ENCODE measurements around the gene MLLT3.

The MLLT3 gene

GRCh38 chr9:20472342-20473045 lies 149.8 kb downstream of the MLLT3 start:
- no peak for DNase-seq

GRCh38 chr9:20466328-20467008 lies 155.8 kb downstream of the MLLT3 start:
- DNase-seq, result no peak

DNA sequence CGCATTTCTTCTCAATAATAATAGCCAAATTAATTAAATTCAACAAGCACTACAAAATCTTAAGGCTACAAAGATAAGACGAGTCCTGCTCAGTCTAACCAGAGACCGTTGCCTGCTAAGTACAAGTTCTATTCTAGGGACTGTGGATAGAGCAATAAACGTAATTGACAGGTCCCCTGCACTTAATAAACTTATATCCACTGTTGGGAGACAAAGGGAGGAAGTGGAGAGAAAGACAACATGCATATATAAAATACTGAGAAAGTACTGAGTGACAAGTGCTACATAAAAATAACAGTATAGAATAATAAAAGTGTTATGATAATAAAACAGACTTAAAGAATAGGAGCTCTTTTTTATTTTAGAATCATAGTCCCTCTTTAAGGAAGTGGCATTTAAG lies 158.1 kb downstream of the MLLT3 start:
- DNase-seq, result no peak

DNA sequence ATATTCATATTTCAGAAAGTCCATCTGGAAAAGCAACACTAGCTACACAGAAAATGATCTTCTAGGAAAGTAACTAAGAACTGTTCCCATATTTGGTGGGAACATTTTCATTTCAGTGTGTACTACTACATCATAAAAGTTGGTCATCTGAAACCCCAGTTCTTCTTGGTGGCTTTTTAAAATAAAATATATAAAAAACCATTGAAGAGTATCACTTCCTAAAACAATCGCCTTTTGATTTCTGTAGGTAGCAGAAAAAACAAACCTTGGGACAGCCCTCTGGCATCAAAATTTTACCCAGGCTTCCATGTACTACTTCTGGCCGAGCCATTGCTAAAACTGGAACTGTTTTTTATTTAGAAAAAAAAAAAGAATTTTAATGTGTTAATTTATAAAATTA lies 158.5 kb downstream of the MLLT3 start:
- DNase-seq, result no peak

DNA sequence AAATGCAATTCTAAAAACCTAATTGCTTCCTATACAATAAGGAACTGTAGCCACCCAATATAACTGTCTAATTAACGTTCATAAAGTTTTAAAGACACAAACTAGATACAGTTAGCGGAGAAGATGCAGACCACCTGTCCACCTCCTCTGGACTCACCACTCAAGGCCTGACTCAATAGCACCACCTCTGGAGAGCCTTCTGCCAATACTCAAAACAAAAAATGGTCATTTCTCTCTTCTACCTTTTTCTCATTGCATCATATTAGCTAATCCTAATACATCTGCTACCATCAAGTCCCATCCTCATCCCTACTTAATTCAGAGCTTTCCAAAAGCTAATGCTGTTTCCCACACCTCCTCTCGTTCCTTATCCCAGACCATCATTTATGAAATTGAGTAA lies 159.9 kb downstream of the MLLT3 start:
- no peak for DNase-seq

- DNase-seq, result no peak
These were observed 175.0 kb downstream of the MLLT3 start for GRCh38 chr9:20447291-20447690.

DNA sequence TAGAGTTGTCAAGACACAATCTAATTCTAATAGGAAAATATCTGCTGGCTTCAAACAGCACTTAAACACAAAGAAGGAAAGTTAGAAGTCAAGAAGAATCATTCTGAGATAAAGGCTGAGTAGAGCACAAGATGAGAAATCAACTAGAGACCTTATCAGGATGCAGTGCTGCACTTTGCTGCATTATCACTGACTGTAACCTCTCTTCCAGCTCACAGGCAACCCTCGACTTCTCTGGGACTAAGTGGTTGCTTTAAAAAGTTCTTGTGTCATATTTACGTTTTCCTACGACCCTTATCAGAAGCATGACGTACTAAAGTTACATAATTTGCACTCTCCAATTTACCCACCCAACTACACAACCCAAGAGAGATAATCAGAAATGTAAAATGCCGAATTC lies 176.1 kb downstream of the MLLT3 start:
- DNase-seq, result no peak

DNA sequence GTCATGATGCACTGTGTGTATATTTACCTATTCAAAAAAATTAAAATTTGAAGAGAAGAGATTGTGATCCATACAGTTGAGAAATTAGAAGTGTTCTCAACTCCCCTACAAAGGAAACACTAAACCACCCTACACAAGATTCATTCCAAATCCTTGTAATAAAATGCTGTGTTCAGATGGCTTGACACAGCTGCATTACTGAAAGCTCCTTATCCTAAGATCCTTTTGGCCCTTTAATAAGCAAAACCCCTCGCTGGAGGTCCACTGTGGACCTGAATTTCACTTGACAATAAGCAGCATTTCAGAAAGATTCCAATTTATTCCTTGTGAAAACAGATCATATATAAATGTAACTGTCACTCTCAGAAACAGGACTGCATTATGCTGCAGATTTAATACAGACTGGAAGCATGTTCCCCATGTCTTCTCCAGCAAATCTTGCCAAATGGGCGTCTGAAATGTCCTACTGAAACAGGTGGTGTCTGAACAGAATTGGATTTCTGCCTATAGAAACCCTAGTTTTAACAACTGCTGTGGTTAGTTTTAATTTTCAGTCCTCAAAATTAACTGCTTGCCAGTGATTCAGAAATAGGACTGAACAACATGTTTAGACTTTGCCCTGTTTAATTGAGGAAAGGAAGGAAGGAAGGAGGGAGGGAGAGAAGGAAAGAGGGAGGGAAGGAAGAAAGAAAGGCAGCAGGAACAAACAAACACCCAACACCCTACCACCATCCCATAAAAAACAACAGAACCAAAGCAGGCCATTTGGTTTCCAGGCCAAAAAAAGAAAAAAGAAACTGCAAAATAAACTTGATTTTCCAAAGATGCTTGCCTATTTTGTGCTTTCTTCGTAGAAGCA lies 179.6 kb downstream of the MLLT3 start:
- DNase-seq, result no peak

GRCh38 chr9:20441711-20442423 lies 180.4 kb downstream of the MLLT3 start:
- DNase-seq, result no peak

GRCh38 chr9:20441166-20441565 lies 181.1 kb downstream of the MLLT3 start:
- no peak for DNase-seq

DNA sequence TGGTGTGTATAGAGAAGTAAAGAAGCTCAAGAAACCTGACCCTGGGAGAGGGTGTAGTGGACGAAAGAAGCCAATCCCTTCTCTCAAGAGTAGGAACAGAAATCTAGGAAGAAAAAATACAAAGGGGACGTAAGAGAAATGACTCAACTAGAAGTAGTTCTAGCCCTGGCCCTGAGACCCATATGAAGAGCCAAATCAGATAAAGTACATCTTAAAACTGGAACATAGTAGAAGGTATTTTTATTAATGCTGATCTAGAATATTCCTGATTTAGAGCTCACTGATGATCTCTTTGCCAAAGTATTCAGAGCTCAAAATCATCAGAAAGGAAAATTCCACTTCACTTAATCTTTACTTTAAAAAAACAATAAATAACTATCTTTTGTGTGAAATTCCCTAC lies 184.8 kb downstream of the MLLT3 start:
- DNase-seq, result no peak

DNA sequence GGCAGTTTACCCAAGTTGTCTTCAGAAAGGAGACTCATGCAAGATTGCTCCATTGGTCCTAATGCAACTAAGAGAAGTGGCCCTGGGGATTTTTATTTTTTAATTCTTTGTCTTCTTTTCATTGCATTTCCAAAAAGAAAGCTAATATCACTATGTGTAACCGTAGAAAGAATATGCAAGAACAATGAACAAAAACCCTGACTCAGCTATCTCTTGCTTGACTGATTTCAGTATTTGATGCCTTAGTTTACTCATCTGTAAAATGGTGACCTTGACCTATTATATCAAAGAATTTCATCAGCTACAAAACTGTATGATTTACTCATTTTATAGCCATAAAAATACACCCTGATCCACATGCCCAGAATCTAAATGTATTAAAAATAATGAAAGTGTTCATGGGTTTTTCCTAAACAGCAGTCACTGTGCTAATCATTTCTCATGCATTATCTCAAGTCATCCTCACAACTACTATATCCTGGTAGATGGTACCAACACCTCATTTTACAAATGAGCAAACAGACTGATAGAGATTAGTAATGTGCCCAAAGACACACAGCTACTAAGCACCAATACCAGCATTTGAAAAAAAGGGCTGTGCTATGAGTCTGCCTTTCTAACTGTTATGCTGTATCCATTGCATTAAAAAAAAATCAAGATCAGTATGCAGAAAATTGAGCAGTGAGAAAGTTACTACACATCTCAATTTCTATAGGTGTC lies 185.7 kb downstream of the MLLT3 start:
- peak; percentile 13 for DNase-seq

- DNase-seq, result no peak
These were observed 193.3 kb downstream of the MLLT3 start for GRCh38 chr9:20428976-20429375.

GRCh38 chr9:20427359-20427758 lies 194.9 kb downstream of the MLLT3 start:
- DNase-seq, result no peak

- DNase-seq, result no peak
These were observed 196.3 kb downstream of the MLLT3 start for GRCh38 chr9:20426019-20426418.

- peak; percentile 5 for DNase-seq
These were observed 202.8 kb downstream of the MLLT3 start for GRCh38 chr9:20419533-20419932.

DNA sequence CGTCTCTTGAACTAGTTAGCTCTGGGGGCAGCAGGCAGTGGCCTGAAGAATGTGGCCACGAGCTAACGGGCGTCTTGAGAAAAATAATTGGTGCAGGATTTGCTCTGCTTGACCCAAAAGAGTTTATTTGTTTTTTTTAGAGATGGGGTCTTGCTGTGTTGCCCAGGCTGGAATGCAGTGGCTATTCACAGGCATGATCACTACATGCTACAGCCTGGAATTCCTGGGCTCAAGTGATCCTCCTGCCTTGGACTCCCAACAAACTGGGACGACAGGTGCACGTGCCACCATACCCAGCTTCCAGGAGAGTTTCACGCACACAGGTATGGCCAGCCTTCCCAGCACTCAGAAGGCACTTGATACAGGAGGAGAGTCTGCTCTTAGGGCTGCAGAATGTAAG lies 203.8 kb downstream of the MLLT3 start:
- DNase-seq, result no peak

DNA sequence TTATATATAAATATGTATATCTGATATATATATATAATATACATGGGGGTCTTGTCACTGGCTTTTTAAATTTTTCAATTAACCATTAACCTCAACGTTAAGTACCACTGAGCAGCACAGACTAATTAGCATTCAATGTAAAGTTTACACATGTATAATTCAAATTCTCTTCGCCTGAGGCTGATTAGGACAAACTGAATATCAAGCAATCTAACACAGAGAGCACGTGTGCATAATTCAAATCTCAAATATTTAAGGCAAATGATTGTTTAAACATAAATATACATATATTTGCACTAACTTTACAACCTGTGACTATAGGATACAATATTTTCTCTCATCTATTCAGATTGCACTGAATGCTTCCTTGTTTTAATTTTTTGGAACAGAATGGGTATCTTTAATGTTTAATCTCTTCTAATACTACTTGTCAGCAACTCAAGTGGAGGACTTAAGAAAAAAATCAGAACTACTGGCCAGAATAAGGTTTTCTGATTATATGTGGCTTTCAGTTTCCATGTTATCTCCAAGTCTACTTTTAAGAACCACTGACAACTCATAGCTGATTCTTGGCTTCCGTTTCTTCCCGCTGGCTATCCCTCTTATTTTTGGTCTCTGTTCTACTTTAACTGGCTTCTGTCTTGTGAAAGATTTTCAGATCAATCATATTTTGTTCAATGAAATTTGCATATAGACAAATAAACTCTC lies 204.8 kb downstream of the MLLT3 start:
- DNase-seq, result no peak

DNA sequence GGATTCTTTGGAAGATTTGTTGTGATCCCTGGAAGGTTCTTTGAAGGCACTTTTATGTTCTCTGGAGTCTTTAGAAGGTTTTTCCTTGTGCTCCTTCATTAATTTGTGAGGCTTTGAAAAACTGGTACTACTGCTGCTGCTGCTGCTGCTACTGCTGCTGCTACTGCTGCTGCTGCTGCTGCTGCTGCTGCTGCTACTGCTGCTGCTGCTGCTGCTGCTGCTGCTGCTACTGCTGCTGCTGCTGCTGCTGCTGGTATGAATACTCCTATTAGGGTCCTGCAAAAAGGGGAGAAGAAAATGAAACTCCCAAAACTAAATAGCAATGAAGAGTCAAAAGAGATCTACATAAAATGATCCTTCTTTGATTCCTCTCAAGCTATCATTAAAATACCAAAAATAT lies 208.1 kb downstream of the MLLT3 start:
- DNase-seq, result no peak

GRCh38 chr9:20409321-20410092 lies 212.8 kb downstream of the MLLT3 start:
- no peak for DNase-seq

GRCh38 chr9:20408513-20408912 lies 213.8 kb downstream of the MLLT3 start:
- no peak for DNase-seq
